GM21786 (cell line): Measurements from ENCODE around the gene OTX1.
"Not testable (repeated sequence)": the region's sequence is repeated elsewhere in the genome, so short reads cannot be mapped to it uniquely, and the experiment has no call there.

ENCODE experiments used
- ATAC-seq: cut with Tn5 transposase; IDR thresholded peaks from one replicate; pipeline ENCODE4 v1.9.1; 2021; ENCODE audit not compliant: unreplicated experiment

OTX1 gene

GRCh38 chr2:63058144-63058920 lies 7.7 kb downstream of the OTX1 start:
- ATAC-seq = no peak

- ATAC-seq = no peak
Observed at GRCh38 chr2:63058921-63059792, 8.5 kb downstream of the OTX1 start.

DNA sequence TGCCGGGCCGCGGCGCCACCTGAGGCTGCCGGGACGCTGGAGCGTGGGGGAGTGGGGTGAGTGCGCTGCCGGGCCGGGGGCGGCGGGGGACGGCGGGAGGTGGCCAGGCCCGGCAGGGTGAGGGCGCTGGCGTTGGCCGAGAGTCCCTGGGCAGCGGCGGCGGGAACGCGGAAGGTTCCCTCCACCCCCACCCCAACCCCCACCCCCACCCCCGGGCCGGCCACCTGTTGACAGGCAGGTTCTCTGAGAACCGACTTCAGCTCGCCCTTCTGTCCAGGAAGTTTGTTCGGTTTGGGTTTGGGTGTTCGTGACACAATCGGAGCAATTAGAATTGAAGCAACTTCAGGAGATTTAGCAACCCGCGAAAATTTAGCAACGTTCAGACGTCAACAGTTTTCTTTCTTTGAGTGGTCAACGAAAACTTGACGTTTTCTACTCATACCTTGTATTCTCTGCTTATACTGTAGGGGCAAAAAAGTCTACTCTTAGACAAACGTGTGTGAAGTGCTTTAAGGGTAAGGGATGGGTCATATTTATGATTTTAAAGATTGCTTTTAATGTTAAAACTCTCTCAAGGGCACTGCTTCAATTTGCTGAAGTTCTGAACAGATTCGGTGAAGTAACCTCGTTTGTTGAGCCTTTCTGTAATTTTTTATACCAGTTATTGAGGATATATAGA lies 9.3 kb downstream of the OTX1 start:
- ATAC-seq = no peak

GRCh38 chr2:63060472-63060991 lies 9.9 kb downstream of the OTX1 start:
- ATAC-seq = no peak

DNA sequence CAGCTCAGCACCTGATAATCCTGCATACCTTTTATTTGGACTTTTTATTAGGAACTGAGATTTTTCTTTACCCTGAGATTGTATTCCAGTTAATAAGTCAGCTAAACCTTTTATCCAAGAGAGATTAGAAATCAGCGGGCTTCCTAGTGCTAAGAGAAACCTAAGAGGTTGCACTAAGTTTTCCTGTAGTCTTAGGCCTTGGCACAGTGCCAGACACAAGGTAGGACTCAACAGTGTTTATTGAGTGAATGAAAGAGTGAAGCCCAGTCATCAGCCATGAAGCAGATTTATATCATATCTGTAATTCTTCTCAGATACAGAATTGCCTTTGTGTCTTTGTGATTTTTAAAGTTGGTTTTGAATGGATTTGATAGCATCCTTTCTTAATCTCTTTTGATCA lies 13.6 kb downstream of the OTX1 start:
- no peak for ATAC-seq

GRCh38 chr2:63064661-63065060 lies 14.0 kb downstream of the OTX1 start:
- no peak for ATAC-seq

DNA sequence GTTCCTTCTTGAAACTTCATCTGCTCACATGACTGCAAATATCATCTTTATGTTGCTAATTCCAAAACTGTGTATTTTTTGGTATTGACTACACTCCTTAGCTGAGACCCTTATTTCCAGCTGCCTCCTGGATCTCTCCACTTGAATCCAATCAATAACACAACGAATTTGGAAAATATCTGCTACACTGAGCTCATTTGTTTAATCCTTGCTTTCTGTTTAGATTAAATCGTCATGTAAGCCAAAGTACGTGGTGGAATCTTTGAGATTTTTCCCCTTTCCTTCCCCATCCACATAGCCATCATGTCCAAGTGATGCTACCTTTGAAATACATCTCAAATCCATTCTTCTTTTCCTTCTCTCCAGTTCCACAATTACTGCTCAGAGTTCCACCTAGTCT lies 15.6 kb downstream of the OTX1 start:
- ATAC-seq = no peak

DNA sequence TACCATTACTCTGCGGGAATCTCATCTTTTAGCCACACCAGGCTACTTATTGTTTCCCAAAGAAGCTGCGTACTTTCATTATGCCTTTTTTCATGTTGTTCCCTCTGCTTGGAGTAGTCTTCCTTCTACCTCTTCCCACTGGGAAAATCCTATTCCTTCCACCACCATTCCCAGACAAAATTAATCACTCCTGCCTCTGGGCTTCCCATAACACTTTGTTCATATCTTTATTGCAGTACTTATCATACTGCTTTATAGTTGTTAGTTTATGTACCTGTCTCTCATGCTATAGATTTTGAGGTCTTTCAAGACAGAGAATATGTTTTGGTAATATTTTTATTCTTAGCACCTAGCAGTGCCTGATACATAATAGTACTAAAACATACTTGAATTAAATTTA lies 16.2 kb downstream of the OTX1 start:
- no peak for ATAC-seq

- ATAC-seq = no peak
Observed at GRCh38 chr2:63071664-63072063, 21.0 kb downstream of the OTX1 start.

- no peak for ATAC-seq
Observed at GRCh38 chr2:63073994-63074393, 23.4 kb downstream of the OTX1 start.

DNA sequence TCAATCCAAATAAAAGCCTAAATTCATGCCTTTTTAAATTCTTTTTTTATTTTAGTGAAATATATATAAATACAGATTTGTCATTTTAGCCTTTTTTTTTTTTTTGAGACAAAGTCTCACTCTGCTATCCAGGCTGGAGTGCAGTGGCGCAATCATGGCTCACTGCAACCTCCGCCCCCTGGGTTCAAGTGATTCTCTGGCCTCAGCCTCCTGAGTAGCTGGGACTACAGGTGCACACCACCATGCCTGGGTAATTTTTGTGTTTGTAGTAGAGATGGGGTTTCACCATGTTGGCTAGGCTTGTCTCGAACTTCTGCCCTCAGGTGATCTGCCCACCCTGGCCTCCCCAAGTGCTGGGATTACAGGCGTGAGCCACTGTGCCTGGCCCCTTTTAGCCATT lies 23.8 kb downstream of the OTX1 start:
- ATAC-seq = not testable (repeated sequence)

DNA sequence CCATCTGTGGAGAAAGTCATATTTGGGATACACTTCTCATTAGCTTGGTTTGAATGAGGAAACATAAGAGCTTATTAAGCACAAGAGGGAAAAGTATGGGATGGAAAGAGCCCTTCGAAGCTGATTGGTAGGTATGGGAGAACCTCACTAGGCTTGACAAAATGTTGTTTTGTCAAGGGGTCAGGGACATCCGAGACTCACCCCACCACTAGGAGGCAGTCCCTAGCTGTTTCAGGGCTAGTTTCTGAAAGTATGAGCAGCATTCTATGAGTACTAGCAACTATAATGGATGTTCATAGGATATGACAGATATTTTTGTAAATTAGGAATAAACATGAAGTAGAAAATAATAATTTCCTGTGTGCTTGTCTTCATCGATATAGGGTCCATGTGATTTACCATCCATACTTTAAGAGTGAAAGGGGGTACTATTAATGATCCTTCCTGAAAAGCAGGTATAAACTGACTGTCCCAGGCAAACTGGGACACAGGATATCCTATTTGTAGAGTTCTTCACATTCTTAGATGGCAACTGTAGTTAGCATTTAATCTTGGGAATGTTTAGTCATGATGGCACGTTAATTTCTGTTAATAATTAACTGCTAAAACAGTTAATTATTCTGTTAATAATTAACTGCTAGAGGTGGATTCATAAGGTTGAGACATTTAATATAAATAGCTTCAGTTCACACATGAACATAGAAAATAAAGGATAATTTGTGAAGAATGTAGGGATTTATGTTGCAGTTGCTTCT lies 28.4 kb downstream of the OTX1 start:
- ATAC-seq = no peak

- no peak for ATAC-seq
Observed at GRCh38 chr2:63081404-63081803, 30.8 kb downstream of the OTX1 start.

- no peak for ATAC-seq
Observed at GRCh38 chr2:63086687-63087086, 36.1 kb downstream of the OTX1 start.

DNA sequence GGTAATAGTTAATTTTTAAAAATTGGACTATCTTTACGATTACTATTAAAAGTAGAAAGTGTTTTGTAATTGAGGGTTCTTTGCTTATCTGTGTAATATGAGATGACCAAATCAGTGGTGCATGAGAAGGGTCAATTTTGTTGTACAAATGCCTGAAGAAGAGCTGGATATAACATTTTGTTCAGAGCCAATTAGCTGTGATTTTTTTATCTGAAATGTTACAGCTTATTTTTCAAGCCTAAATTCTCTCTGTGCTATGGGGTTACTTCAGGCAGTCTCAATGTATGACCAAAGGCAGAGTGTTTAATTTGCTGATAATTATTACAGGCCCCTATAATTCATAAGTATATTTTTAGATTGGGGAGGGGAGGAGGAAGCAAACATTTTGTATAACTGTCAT lies 41.8 kb downstream of the OTX1 start:
- ATAC-seq = no peak

DNA sequence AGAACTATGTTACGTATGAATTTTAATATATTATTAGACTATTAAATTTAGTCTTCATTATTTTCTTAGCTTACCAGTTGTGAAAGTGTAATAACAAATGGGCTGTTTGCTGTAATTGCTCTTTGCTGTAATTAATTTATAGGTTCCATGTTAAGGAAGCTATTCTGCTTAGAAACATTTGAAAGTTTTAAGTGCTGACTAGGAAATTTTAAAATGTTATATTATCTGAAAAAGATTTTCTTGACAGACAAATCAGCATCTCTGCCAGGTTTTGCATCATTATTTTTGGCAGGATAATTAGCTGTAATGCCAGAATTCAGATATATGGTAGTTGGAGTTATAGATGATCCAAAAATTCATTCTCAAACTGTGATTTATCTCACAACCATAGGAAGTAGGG lies 42.2 kb downstream of the OTX1 start:
- no peak for ATAC-seq

DNA sequence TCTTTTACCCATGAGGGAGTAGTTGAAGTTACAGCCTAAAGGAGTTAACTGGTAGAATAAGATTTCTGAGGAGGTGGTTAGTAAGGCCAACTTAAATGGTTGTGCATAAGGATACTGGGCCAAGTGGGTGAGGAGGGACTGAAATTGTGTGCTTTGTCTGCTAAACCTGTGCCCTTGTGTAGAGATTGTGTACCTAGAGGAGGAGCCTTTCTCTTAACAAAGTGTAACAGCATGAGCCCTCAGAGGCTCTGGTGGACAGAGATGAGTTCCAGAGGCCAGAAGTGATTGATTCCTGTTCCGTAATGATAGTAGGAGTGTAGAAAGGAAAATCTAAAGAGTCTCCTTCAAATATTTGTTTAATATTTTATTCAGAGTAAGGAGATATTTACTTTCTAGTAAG lies 42.9 kb downstream of the OTX1 start:
- ATAC-seq = no peak

GRCh38 chr2:63096491-63096890 lies 45.9 kb downstream of the OTX1 start:
- no peak for ATAC-seq

- no peak for ATAC-seq
Observed at GRCh38 chr2:63099032-63099431, 48.4 kb downstream of the OTX1 start.

GRCh38 chr2:63101954-63102353 lies 51.3 kb downstream of the OTX1 start:
- ATAC-seq = no peak

- no peak for ATAC-seq
Observed at GRCh38 chr2:63104482-63104881, 53.9 kb downstream of the OTX1 start.
